B cell (primary cell): ENCODE measurements around the gene EID2B. TPM values are rescaled to one million over a fixed set of nuclear protein-coding genes. Genes with fewer than 3 reads are reported as not detected.

Source experiments
- ATAC-seq: fragments of 200-7000 bp; cut with Tn5 transposase; one replicate; pipeline ENCODE4 v1.10.0; 2021; ENCODE audit warnings: low read depth, mild to moderate bottlenecking, moderate number of reproducible peaks, moderate library complexity
- CTCF ChIA-PET: fragments of 350-600 bp; sonication (Branson Sonifier 250); formaldehyde crosslinking; loops from one replicate; lab custom pipeline; 2021; ENCODE audit warnings: antibody characterized with exemption, inconsistent platforms; lab: Charles Lee
- POLR2A ChIA-PET: fragments of 350-600 bp; sonication (Branson Sonifier 250); formaldehyde crosslinking; loops from one replicate; lab custom pipeline; 2021; ENCODE audit warnings: antibody characterized with exemption; lab: Charles Lee
- DNase-seq: peaks from one replicate; pipeline ENCODE4 v3.0.0; 2013
- H2AFZ ChIP-seq: 2 replicates; pipeline ENCODE4 v1.6.1; 2012; ENCODE audit warnings: mild to moderate bottlenecking, low read depth, low read length; ENCODE audit not compliant: insufficient read depth, poor library complexity, severe bottlenecking
- H3K27ac ChIP-seq, 2 donors: 1 replicate in 1 of 2; 2 replicates in 1 of 2; pipeline ENCODE4 v1.5.1; 2012 to 2013; ENCODE audit warnings: low read length in 2 of 2, mild to moderate bottlenecking in 2 of 2, moderate library complexity in 1 of 2
- H3K27me3 ChIP-seq, 4 experiments: fragments of 200-600 bp in 1 of 4; sonication (generic) in 1 of 4; replicated peaks in 1 of 4; 1 replicate in 2 of 4; 2 replicates in 2 of 4; pipeline versions ENCODE4 v1.6.1 to v1.7.0; 2013 to 2016; ENCODE audit warnings: low read length in 3 of 4, mild to moderate bottlenecking in 2 of 4, mixed read lengths in 1 of 4, moderate library complexity in 1 of 4; ENCODE audit not compliant: insufficient read depth in 4 of 4, control insufficient read depth in 3 of 4; ENCODE audit errors: control extremely low read depth in 1 of 4
- H3K36me3 ChIP-seq, 2 experiments: replicated peaks in 1 of 2; 1 replicate in 1 of 2; 2 replicates in 1 of 2; pipeline versions ENCODE4 v1.6.1 to v1.7.1; 2013; ENCODE audit warnings: low read length in 1 of 2; ENCODE audit not compliant: insufficient read depth in 2 of 2, control insufficient read depth in 1 of 2; ENCODE audit errors: control extremely low read depth in 1 of 2, extremely low read depth in 1 of 2
- H3K4me1 ChIP-seq, 2 donors: fragments of 200-600 bp in 1 of 2; sonication (generic) in 1 of 2; 1 replicate in 1 of 2; 2 replicates in 1 of 2; pipeline versions ENCODE4 v1.5.1 to v1.6.1; 2013 to 2017; ENCODE audit warnings: low read length in 2 of 2; ENCODE audit not compliant: control insufficient read depth in 2 of 2, insufficient read depth in 2 of 2
- H3K4me2 ChIP-seq: replicated peaks from 2 replicates; pipeline ENCODE3; 2012; ENCODE audit warnings: mild to moderate bottlenecking, low read depth, low read length; ENCODE audit not compliant: poor library complexity, severe bottlenecking
- H3K4me3 ChIP-seq, 5 experiments: fragments of 200-600 bp in 1 of 5; sonication (generic) in 1 of 5; 1 replicate in 3 of 5; 2 replicates in 2 of 5; pipeline versions ENCODE4 v1.5.1 to v1.7.0; 2011 to 2016; ENCODE audit warnings: low read length in 4 of 5, mild to moderate bottlenecking in 4 of 5, low read depth in 2 of 5, control low read depth in 1 of 5, moderate library complexity in 1 of 5; ENCODE audit not compliant: insufficient read depth in 1 of 5; ENCODE audit errors: control extremely low read depth in 1 of 5, extremely low read depth in 1 of 5
- H3K79me2 ChIP-seq: fragments of 200-600 bp; sonication (generic); one replicate; pipeline ENCODE4 v1.6.0; 2016; ENCODE audit warnings: low read length; ENCODE audit not compliant: control insufficient read depth, insufficient read depth
- H3K9ac ChIP-seq: fragments of 200-600 bp; sonication (generic); 2 replicates; pipeline ENCODE4 v1.6.1; 2017; ENCODE audit warnings: mild to moderate bottlenecking, low read length, moderate library complexity
- H3K9me3 ChIP-seq, 3 donors: one replicate each; pipeline versions ENCODE4 v1.6.1 to v1.7.1; 2013; ENCODE audit warnings: low read length in 2 of 3; ENCODE audit not compliant: control insufficient read depth in 2 of 3, insufficient read depth in 1 of 3; ENCODE audit errors: control extremely low read depth in 1 of 3
- H4K20me1 ChIP-seq: 2 replicates; pipeline ENCODE4 v1.6.0; 2012; ENCODE audit warnings: mild to moderate bottlenecking, low read length; ENCODE audit not compliant: insufficient read depth, control insufficient read depth, poor library complexity, severe bottlenecking
- H3K27ac Mint-ChIP-seq: one replicate; pipeline ENCODE4 v1.8.0; 2021; ENCODE audit warnings: mixed read lengths
- H3K27me3 Mint-ChIP-seq: one replicate; pipeline ENCODE4 v1.8.0; 2021; ENCODE audit warnings: mixed read lengths
- H3K4me1 Mint-ChIP-seq: one replicate; pipeline ENCODE4 v1.8.0; 2021; ENCODE audit warnings: mixed read lengths
- H3K4me3 Mint-ChIP-seq: one replicate; pipeline ENCODE4 v1.8.0; 2021; ENCODE audit warnings: mixed read lengths
- H3K9me3 Mint-ChIP-seq: one replicate; pipeline ENCODE4 v1.8.0; 2022; ENCODE audit warnings: mixed read lengths; ENCODE audit not compliant: insufficient read depth
- CTCF ChIP-seq: fragments of 200-600 bp; IDR thresholded peaks from one replicate; pipeline ENCODE4 v1.8.0; 2022; ENCODE audit warnings: antibody characterized with exemption, mild to moderate bottlenecking
- EZH2 ChIP-seq: IDR thresholded peaks from 2 replicates; pipeline ENCODE4 v1.6.1; 2012; ENCODE audit warnings: borderline replicate concordance, low read depth, mild to moderate bottlenecking, moderate library complexity, low read length; ENCODE audit not compliant: insufficient read depth, poor library complexity, severe bottlenecking
- WGBS: methylation state at CpG from one replicate; pipeline ENCODE4 v1.1.5; 2013; ENCODE audit warnings: missing lambda C conversion rate; ENCODE audit not compliant: insufficient coverage; 5-methylcytosine and 5-hydroxymethylcytosine counted together
- intact Hi-C: fragments of 100-400 bp; cut with micrococcal nuclease; formaldehyde crosslinking; loops from one replicate; pipeline ENCODE4 v1.10.0; 2022
- polyA plus RNA-seq: library from polyadenylated mRNA; depleted of rRNA; stranded (reverse); fragments of >200 nt; gene quantifications from 2 replicates; pipeline ENCODE4 v1.2.3, GENCODE V29; 2012
- total RNA-seq, 2 donors: library from RNA; stranded (reverse); fragments of 120-200 nt in 1 of 2; gene quantifications; 1 replicate in 1 of 2; 2 replicates in 1 of 2; pipeline versions ENCODE4 v1.2.3 to v1.2.4, GENCODE V29; 2013 to 2022

EID2B gene
- total and polyA plus RNA-seq, 2 donors (not counting 1 experiment from before 2014, with no cell fraction given), result 3.0 to 6.0 TPM

GRCh38 chr19:39554701-39555311 is 22.2 kb upstream of the EID2B start:
- H3K36me3 ChIP-seq, result no peaks in the 10 kb centered on the region
- H3K79me2 ChIP-seq, result no peaks in the 10 kb centered on the region
- no peak for TF ChIP-seq CTCF
- no peak for TF ChIP-seq EZH2
- ChIA-PET CTCF (interaction anchor here (4.5 kb wide), 1 partner anchor 118 kb away, joined by 91 read pairs; no protein-coding TSS in a partner anchor), POLR2A (no interaction called here)
- intact Hi-C loops, result no loop called here
- Mint-ChIP-seq H3K27ac (no peak overlapping the region), H3K9me3 (no peaks in the 10 kb centered on the region), H3K27me3 (no peaks in the 10 kb centered on the region), H3K4me1 (peaks cover 38% of the 10 kb centered on the region), H3K4me3 (no peak overlapping the region)
- no peaks in the 10 kb centered on the region for H3K27me3 ChIP-seq
- H3K4me2 ChIP-seq, result no peak overlapping the region
- no peaks in the 10 kb centered on the region for H4K20me1 ChIP-seq
- no peak overlapping the region for H2AFZ ChIP-seq
- H3K4me3 ChIP-seq, result no peak overlapping the region
- H3K9ac ChIP-seq, result no peak overlapping the region
- H3K27ac ChIP-seq, result no peak overlapping the region
- H3K4me1 ChIP-seq, result peaks cover 16 to 33% of the 10 kb centered on the region in 2 donors
- ATAC-seq (no peak), DNase-seq (no peak)
- H3K9me3 ChIP-seq, result no peaks in the 10 kb centered on the region
- 88% methylated on average over 3 of the region's 4 CpGs for WGBS

- no peak overlapping the region for H2AFZ ChIP-seq
- no peaks in the 10 kb centered on the region for H4K20me1 ChIP-seq
- ATAC-seq (no peak), DNase-seq (no peak)
- peaks cover 27% of the 10 kb centered on the region for H3K4me1 Mint-ChIP-seq
- no peaks in the 10 kb centered on the region for H3K9me3 ChIP-seq
- no peaks in the 10 kb centered on the region for H3K79me2 ChIP-seq
- POLR2A ChIA-PET, result no interaction called here
- H3K4me3 Mint-ChIP-seq, result no peak overlapping the region
- H3K27me3 ChIP-seq, result no peaks in the 10 kb centered on the region
- no peaks in the 10 kb centered on the region for H3K27me3 Mint-ChIP-seq
- no peak overlapping the region for H3K27ac ChIP-seq
- no peaks in the 10 kb centered on the region for H3K36me3 ChIP-seq
- no peak overlapping the region for H3K27ac Mint-ChIP-seq
- 79% methylated on average over 7 of the region's 7 CpGs for WGBS
- H3K4me1 ChIP-seq, result peaks cover 16 to 27% of the 10 kb centered on the region in 2 donors
- H3K9me3 Mint-ChIP-seq, result no peaks in the 10 kb centered on the region
- CTCF ChIA-PET, result interaction anchor here (0.8 to 4.5 kb wide), 4 partner anchors 11 to 292 kb away, joined by 3 to 91 read pairs (median 10); no protein-coding TSS in a partner anchor
- intact Hi-C loops, result no loop called here
- no peak for TF ChIP-seq EZH2
- no peak for TF ChIP-seq CTCF
- H3K4me2 ChIP-seq, result peak overlapping the region; percentile 52
- H3K9ac ChIP-seq, result no peak overlapping the region
- H3K4me3 ChIP-seq, result no peak overlapping the region
These were observed 20.5 kb upstream of the EID2B start for GRCh38 chr19:39553082-39553652.
